Activated naive CD4-positive, alpha-beta T cell treated with anti-CD3 and anti-CD28 coated beads, Interleukin-2, amount 50 U/mL, for 24 hours (primary cell): ENCODE results near the gene LARGE1.

Experiments
- H3K27ac Mint-ChIP-seq: one replicate; pipeline ENCODE4 v1.8.0; 2021; ENCODE audit warnings: mild to moderate bottlenecking, mixed read lengths
- H3K27me3 Mint-ChIP-seq: one replicate; pipeline ENCODE4 v1.8.0; 2021; ENCODE audit warnings: mixed read lengths
- H3K36me3 Mint-ChIP-seq: one replicate; pipeline ENCODE4 v1.8.0; 2021; ENCODE audit warnings: mixed read lengths
- H3K4me1 Mint-ChIP-seq: one replicate; pipeline ENCODE4 v1.8.0; 2021; ENCODE audit warnings: mixed read lengths
- H3K4me3 Mint-ChIP-seq: one replicate; pipeline ENCODE4 v1.8.0; 2021; ENCODE audit warnings: mild to moderate bottlenecking, mixed read lengths
- H3K9me3 Mint-ChIP-seq: one replicate; pipeline ENCODE4 v1.8.0; 2021; ENCODE audit warnings: mixed read lengths

LARGE1 gene

DNA sequence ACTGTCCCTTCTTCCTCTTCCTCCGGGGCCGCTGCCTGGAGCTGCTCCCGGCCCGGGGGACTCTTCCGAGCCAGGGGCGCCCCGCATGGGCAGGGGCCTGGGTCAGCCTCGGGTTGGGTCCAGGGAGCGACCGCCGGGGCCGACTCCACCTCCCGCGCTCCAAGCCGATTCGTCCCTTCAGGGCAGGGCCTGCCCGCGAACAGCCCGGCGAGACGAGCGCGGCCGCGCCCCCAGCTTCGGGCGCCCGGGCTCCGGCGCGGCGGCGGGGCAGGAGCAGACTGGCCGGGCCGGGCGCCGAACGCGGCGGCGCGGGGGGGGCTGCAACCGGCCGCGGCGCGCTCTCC lies at the start of gene LARGE1:
Gene LARGE1 (minus strand): TSS at position 280 of the 344 bp plus-strand sequence.
- Mint-ChIP-seq H3K36me3 (no peaks in the 10 kb centered on the region), H3K4me3 (peak within 1 kb of the TSS; percentile 82), H3K27ac (no peak within 1 kb of the TSS), H3K9me3 (peaks cover 4% of the 10 kb centered on the region), H3K4me1 (peaks cover 22% of the 10 kb centered on the region), H3K27me3 (peaks cover 47% of the 10 kb centered on the region)

DNA sequence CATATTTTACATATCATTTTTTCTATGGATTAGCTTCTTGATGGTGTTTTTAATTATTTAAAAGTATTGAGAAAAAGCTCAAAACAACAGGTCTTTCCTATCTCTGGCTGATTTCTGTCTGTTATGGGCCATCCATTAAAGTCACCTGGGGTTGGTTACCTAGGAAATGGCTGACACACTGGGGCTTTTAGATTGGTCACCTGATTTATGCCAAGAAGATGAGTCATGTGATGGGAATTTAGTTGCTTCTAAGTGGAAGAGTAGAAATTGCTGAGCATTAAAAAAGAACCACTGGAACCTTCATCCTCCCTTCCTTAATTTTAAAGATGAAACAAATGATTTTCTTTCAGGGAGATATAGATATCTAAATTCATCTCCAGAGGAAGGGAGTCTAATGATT lies 48.8 kb upstream of the LARGE1 start:
- H3K36me3 Mint-ChIP-seq: no peaks in the 10 kb centered on the region
- H3K4me1 Mint-ChIP-seq: no peaks in the 10 kb centered on the region
- H3K9me3 Mint-ChIP-seq: no peaks in the 10 kb centered on the region
- no peak overlapping the region for H3K4me3 Mint-ChIP-seq
- H3K27ac Mint-ChIP-seq: no peak overlapping the region
- H3K27me3 Mint-ChIP-seq: peaks cover 3% of the 10 kb centered on the region

DNA sequence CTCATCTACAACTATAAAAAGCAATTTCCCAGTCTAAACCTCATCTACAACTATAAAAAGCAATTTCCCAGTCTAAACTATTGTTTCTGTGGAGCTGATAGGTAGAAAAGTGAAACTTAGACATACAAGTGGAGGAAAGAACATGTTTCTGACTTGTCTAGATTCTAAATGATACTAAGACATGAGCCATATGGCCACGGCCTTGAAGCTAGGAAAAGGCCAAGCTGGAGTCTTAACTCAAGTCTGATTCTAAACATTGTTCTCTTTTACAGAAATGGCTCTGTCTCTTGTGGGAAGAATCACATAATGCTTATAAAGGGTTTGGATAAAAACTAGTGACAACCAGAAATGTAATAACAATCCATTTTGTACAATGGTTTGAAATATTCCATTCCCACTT lies 43.8 kb upstream of the LARGE1 start:
- H3K4me3 Mint-ChIP-seq: no peak overlapping the region
- H3K4me1 Mint-ChIP-seq: no peaks in the 10 kb centered on the region
- no peaks in the 10 kb centered on the region for H3K27me3 Mint-ChIP-seq
- no peak overlapping the region for H3K27ac Mint-ChIP-seq
- no peaks in the 10 kb centered on the region for H3K9me3 Mint-ChIP-seq
- H3K36me3 Mint-ChIP-seq: no peaks in the 10 kb centered on the region

DNA sequence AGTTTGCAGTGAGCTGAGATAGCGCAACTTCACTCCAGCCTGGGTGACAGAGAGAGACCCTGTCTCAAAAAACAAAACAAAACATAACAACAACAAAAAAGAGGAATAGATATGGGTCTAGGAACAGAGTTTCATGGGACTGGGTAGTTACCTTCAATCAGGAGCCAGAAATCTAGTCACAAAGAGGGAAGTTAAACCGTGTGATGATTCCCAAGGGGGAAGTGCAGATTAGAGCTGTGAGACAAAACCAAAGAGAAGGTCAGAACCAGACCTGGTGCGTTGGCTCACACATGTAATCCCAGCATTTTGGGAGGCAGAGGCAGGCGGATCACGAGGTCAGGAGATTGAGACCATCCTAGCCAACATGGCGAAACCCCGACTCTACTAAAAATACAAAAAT lies 42.1 kb upstream of the LARGE1 start:
- H3K27ac Mint-ChIP-seq: no peak overlapping the region
- H3K4me1 Mint-ChIP-seq: no peaks in the 10 kb centered on the region
- H3K27me3 Mint-ChIP-seq: no peaks in the 10 kb centered on the region
- no peaks in the 10 kb centered on the region for H3K9me3 Mint-ChIP-seq
- H3K36me3 Mint-ChIP-seq: no peaks in the 10 kb centered on the region
- no peak overlapping the region for H3K4me3 Mint-ChIP-seq

DNA sequence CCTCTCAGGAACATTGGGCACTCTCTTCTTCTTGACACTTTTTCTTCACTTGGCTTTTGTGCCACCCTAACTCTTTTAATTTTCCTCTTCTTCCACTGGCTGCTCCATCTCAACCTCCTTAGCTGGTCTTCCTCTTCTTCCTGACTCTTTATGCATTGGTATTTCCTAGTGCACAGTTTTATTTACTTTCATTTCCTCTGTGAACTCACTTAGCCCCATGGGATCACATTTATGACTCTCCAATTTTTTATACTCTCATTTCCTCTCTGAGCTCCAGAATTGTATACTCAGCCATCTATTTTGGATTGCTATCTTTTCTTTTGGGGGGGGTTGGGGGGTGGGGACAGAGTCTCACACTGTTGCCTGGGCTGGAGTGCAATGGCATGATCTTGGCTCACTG lies 38.5 kb upstream of the LARGE1 start:
- Mint-ChIP-seq H3K27me3 (no peaks in the 10 kb centered on the region), H3K4me1 (no peaks in the 10 kb centered on the region), H3K4me3 (no peak overlapping the region), H3K9me3 (no peaks in the 10 kb centered on the region), H3K27ac (no peak overlapping the region), H3K36me3 (no peaks in the 10 kb centered on the region)

DNA sequence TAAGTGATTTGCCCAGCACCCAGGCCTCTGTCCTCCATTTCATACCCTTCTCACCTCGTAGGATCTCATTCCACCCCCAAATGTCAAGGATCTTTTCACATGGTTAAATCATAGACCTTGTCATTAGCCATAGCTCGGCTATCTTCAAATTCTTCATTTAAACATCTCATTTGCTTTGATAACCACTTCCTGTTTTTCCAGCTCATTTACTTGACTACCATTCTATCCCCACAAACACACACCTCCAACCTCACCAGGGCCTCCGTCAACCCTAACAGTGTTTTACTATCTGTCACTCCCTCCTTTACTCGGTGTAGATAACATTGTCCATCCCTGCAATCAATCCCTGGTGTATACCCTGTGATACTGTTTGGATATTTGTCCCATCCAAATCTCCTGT lies 36.8 kb upstream of the LARGE1 start:
- H3K4me1 Mint-ChIP-seq: no peaks in the 10 kb centered on the region
- no peaks in the 10 kb centered on the region for H3K27me3 Mint-ChIP-seq
- no peak overlapping the region for H3K27ac Mint-ChIP-seq
- peaks cover 4% of the 10 kb centered on the region for H3K9me3 Mint-ChIP-seq
- H3K36me3 Mint-ChIP-seq: no peaks in the 10 kb centered on the region
- no peak overlapping the region for H3K4me3 Mint-ChIP-seq

DNA sequence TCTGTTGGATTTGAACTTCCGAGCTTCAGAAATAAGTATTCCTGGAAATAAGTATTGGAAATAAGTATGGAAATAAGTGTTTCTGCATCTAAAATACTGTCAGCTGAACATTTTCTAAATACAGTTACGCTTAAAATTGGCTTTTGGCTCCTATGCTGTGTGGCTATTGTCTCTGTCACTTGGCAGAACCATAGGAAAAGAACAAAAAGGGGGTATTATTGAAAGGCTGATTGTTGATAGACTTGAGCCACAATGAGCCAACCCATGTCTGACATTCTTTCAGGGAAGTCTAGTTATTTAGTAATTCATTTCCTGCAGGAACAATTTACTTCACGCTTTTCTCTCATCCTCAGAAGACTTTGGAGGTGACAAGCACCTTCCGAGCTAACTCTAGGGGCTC lies 32.5 kb upstream of the LARGE1 start:
- Mint-ChIP-seq H3K4me3 (no peak overlapping the region), H3K36me3 (no peaks in the 10 kb centered on the region), H3K27ac (no peak overlapping the region), H3K4me1 (no peaks in the 10 kb centered on the region), H3K27me3 (peaks cover 3% of the 10 kb centered on the region), H3K9me3 (peaks cover 5% of the 10 kb centered on the region)

DNA sequence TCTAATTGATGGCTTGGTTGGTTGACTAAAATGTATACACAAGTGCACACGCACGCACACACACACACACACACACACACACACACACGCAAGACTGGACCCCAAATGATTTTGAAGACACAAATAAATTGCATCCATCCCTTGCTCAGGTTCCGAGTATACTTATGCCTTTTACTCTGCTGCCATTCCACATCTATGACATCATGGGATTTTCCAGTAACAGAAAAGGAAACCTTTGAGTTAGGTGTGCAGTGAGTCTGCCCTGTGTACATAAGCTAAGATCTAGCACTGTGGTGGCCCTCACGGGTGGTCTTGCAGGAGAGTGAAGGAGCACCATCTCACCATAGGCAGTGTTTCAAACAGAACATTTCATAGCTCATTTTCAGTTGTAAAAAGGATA lies 20.5 kb upstream of the LARGE1 start:
- Mint-ChIP-seq H3K27me3 (peaks cover 1% of the 10 kb centered on the region), H3K27ac (no peak overlapping the region), H3K36me3 (no peaks in the 10 kb centered on the region), H3K9me3 (no peaks in the 10 kb centered on the region), H3K4me1 (no peaks in the 10 kb centered on the region), H3K4me3 (no peak overlapping the region)

DNA sequence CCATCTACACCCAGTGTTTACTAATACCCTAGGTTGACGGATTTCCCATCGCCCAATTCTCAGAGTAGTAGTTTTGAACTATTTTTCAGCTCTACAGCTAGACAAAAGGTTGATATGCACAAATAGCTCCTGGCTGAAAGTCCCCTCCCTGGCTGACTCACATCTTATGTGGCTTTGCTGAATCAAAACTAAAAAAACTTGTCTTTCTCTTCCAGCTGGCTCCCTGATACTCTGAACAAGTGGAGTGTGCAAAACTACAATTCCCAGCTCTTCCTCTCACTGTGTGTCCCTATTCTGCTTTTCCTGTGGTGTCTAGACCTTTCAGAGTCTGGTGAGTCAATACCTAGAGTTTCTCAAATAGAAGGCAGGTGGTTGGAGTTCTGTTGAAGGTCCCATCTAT lies 12.7 kb upstream of the LARGE1 start:
- Mint-ChIP-seq H3K27me3 (peaks cover 2% of the 10 kb centered on the region), H3K9me3 (no peaks in the 10 kb centered on the region), H3K4me3 (no peak overlapping the region), H3K27ac (no peak overlapping the region), H3K4me1 (no peaks in the 10 kb centered on the region), H3K36me3 (no peaks in the 10 kb centered on the region)

DNA sequence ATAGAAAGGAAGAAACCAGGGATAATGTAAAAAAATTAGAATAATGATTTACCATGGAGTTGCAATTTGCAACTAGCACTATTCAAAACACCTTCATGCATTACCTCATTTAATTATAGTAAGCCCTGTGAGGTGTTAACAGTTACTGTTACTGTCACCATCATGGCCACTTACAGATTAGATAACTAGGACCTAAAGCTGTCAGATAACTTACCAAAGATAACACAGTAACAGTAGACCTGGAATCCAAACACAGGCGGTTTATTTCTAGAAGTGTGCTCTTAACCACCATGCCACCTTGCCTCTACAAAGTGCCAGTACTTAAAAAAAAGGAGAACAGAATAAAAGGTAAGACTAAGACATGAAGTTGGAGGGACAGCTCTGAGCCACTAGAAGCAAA lies 11.1 kb upstream of the LARGE1 start:
- Mint-ChIP-seq H3K9me3 (no peaks in the 10 kb centered on the region), H3K36me3 (no peaks in the 10 kb centered on the region), H3K4me3 (no peak overlapping the region), H3K27me3 (peaks cover 2% of the 10 kb centered on the region), H3K4me1 (no peaks in the 10 kb centered on the region), H3K27ac (no peak overlapping the region)

DNA sequence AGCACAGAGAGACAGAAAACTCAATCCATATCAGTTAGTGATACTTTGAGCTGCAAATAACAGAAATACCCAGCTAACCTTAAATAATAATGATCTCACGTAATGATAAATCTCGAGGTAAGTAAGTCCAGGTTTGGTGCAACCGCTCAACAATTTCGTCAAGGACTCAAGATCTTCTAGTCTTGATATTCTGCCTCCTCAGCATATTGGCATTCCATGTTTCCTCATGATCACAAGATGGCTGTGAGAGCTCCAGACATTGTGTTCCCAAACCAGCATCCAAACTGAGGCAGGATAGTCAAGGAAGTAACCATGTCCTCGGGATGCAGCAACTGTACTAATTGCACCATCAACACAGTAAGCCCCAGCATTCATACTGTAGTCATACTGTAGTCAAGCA lies 7.5 kb upstream of the LARGE1 start:
- Mint-ChIP-seq H3K27me3 (peaks cover 22% of the 10 kb centered on the region), H3K4me3 (no peak overlapping the region), H3K36me3 (no peaks in the 10 kb centered on the region), H3K9me3 (peaks cover 2% of the 10 kb centered on the region), H3K27ac (no peak overlapping the region), H3K4me1 (peaks cover 8% of the 10 kb centered on the region)

DNA sequence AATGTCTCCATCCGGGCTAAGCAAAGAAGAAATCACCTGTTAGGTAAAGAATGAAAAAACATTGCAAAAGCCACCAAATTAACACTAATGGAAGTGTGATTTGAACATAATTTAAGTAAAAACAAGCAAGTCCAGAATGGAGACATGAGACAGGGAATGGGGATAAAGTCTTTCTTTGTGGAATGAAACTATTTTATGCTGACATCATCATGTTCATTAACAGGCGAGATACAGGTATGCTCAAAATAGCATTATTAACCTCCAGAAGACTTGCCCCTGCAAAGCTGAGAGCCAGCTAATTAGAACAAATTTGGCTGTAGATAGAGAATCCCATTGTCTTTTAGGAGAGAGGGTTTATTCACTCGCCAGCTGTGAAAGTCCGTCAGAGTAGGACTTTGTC lies 4.9 kb upstream of the LARGE1 start:
- Mint-ChIP-seq H3K27me3 (peaks cover 27% of the 10 kb centered on the region), H3K36me3 (no peaks in the 10 kb centered on the region), H3K4me3 (no peak overlapping the region), H3K9me3 (peaks cover 4% of the 10 kb centered on the region), H3K27ac (no peak overlapping the region), H3K4me1 (peaks cover 18% of the 10 kb centered on the region)

DNA sequence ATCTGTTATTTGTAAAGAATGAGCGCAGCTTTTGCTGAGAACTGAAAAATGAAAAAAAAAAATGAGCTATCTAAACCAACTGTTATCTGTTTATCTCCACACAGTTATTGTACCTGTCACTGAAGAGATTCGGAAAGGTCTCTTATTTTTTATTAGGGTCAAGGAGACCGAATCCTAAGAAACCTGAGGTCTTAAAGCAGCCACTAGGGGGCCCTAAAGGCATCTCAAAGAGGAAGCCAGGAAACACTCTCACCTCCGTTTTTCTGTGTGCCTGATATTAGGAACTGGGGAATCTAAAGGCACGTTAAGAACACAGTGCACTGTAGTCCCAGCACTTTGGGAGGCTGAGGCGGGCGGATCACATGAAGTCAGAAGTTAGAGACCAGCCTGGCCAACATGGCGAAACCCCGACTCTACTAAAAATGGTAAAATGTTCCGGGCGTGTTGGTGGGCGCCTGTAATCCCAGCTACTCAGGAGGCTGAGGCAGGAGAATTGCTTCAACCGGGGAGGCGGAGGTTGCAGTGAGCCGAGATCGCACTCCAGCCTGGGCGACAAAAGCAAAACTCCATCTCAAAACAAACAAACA lies 3.5 kb upstream of the LARGE1 start:
- H3K27ac Mint-ChIP-seq: no peak overlapping the region
- H3K9me3 Mint-ChIP-seq: peaks cover 4% of the 10 kb centered on the region
- H3K4me1 Mint-ChIP-seq: peaks cover 20% of the 10 kb centered on the region
- peaks cover 36% of the 10 kb centered on the region for H3K27me3 Mint-ChIP-seq
- no peaks in the 10 kb centered on the region for H3K36me3 Mint-ChIP-seq
- no peak overlapping the region for H3K4me3 Mint-ChIP-seq

DNA sequence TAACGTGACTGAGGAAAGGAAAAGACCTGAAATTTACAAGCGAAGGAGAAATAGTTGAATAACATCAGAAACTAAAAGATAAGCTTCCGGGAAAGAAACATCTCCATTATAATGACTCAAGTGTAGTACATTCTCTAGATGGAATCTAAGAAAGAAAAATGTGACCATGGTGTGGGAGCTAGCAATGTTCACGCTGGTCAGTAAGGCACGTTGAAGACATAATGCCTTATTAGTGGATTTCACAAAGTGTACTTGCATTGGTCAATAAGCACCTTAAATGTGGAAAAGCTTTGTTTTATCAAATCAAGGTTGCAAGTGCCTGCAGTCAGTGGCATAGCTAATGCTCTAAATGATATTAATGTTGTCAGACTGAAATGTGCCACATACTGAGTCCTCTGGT lies 2.8 kb upstream of the LARGE1 start:
- Mint-ChIP-seq H3K4me3 (peak overlapping the region; percentile 84), H3K27ac (no peak overlapping the region), H3K9me3 (peaks cover 4% of the 10 kb centered on the region)

DNA sequence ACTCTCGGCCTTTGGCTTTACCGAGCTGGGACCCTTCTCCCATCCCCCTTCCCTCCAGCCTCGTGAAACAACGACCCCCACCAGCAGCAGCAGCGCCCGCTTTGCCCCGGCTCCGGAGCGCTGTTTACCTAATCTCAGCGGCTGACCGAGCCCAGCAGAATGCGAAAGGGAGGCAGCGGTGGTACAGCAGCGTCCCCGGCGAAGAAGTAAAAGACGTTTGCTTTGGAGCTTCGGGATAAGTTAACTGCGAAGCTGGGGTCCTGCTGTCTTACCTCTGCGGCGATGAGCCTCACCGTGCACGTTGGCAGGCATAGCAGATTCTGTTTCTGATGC lies 2.0 kb upstream of the LARGE1 start:
- H3K36me3 Mint-ChIP-seq: no peaks in the 10 kb centered on the region
- H3K9me3 Mint-ChIP-seq: peaks cover 4% of the 10 kb centered on the region
- H3K27me3 Mint-ChIP-seq: peaks cover 42% of the 10 kb centered on the region
- H3K4me3 Mint-ChIP-seq: peak overlapping the region; percentile 84
- H3K27ac Mint-ChIP-seq: no peak overlapping the region
- peaks cover 22% of the 10 kb centered on the region for H3K4me1 Mint-ChIP-seq

More for the DNA sequence above, 2.8 kb upstream of the LARGE1 start:
- Mint-ChIP-seq H3K4me1 (peaks cover 22% of the 10 kb centered on the region), H3K27me3 (peaks cover 42% of the 10 kb centered on the region), H3K36me3 (no peaks in the 10 kb centered on the region)

DNA sequence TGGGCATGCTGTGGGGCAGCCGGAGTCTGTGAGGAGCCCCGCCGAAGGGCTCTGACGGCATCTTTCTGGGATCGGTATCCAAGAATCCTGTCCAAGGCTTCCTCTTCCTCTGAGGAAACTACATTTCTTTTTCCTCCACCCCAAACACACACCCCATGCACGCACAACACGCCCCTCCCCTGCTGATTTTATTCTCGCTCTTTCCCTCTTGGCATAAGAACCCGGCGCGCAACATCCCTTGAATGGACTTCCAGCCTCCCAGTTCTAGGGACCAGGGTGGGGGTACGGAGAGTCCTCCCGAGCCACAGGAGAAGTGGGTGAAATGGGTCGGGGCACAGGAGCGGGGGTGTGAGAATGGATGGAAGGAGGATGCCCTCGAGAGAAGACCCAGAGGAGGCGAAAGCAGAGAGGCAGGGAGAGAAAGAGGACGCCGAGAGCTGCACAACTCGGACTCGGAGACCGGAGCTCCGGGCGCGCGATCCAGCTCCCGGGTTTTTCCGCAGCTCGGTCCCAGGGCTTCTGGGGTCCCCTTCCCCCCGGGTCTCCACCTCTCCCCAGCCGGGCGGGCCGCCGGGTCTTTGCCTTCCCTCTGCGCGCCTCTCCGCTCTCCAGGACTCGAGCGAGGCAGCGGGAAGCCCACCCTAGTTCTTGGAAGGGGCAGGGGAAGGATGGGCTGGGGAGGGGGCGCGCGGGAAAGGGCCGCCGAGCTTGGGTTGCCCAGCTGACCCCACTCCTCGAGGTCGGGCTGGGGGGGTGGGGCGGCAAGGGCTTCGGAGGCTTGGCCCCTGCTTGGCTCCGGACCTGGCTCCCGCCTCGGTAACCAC lies 1.5 kb upstream of the LARGE1 start:
- Mint-ChIP-seq H3K4me3 (peak overlapping the region; percentile 84), H3K4me1 (peaks cover 22% of the 10 kb centered on the region), H3K27me3 (peaks cover 46% of the 10 kb centered on the region), H3K9me3 (peaks cover 4% of the 10 kb centered on the region), H3K27ac (peak overlapping the region; percentile 6), H3K36me3 (no peaks in the 10 kb centered on the region)
